SK-N-SH treated with all-trans-retinoic acid at 6 μM for 48 hours (cell line): ENCODE data around the gene ASIC4.

ENCODE experiments used
- ATAC-seq: fragments of 200-7000 bp; cut with Tn5 transposase; 3 replicates; pipeline ENCODE4 v1.9.1; 2020; ENCODE audit warnings: mild to moderate bottlenecking, moderate library complexity
- ARNTL ChIP-seq: fragments of 450-650 bp; formaldehyde crosslinking; IDR thresholded peaks from 2 replicates; pipeline ENCODE4 v1.5.0; 2020; ENCODE audit warnings: low read depth, mild to moderate bottlenecking, moderate library complexity, borderline replicate concordance
- BACH2 ChIP-seq: fragments of 250-450 bp; sonication (Bioruptor Pico); IDR thresholded peaks from 2 replicates; pipeline ENCODE4 v1.9.0; 2021; ENCODE audit warnings: mild to moderate bottlenecking, borderline replicate concordance
- CSDC2 ChIP-seq: fragments of 250-450 bp; sonication (Bioruptor Pico); IDR thresholded peaks from 2 replicates; pipeline ENCODE4 v1.5.0; 2020; ENCODE audit warnings: mild to moderate bottlenecking, moderate library complexity
- ESRRG ChIP-seq: fragments of 250-450 bp; sonication (Bioruptor Pico); IDR thresholded peaks from 2 replicates; pipeline ENCODE4 v1.6.1; 2021; ENCODE audit warnings: mild to moderate bottlenecking
- GLIS3 ChIP-seq: fragments of 250-450 bp; sonication (Bioruptor Pico); IDR thresholded peaks from 2 replicates; pipeline ENCODE4 v1.5.0; 2020; ENCODE audit warnings: mild to moderate bottlenecking, moderate library complexity
- ISL1 ChIP-seq: fragments of 250-450 bp; sonication (Bioruptor Pico); IDR thresholded peaks from 2 replicates; pipeline ENCODE4 v2.1.2; 2022; ENCODE audit warnings: mild to moderate bottlenecking, moderate library complexity
- OSR1 ChIP-seq: fragments of 250-450 bp; sonication (Bioruptor Pico); IDR thresholded peaks from 2 replicates; pipeline ENCODE4 v1.8.0; 2022; ENCODE audit warnings: moderate library complexity, mild to moderate bottlenecking, inconsistent platforms
- PPARA ChIP-seq: fragments of 250-450 bp; sonication (Bioruptor Pico); IDR thresholded peaks from 2 replicates; pipeline ENCODE4 v1.5.0; 2020; ENCODE audit warnings: mild to moderate bottlenecking, borderline replicate concordance
- RARB ChIP-seq: fragments of 250-450 bp; sonication (Bioruptor Pico); IDR thresholded peaks from 2 replicates; pipeline ENCODE4 v1.8.0; 2021; ENCODE audit warnings: mild to moderate bottlenecking, moderate library complexity
- SNAI2 ChIP-seq: fragments of 250-450 bp; sonication (Bioruptor Pico); IDR thresholded peaks from 2 replicates; pipeline ENCODE4 v1.5.0; 2020; ENCODE audit warnings: mild to moderate bottlenecking, moderate library complexity
- TCF4 ChIP-seq: fragments of 250-450 bp; sonication (Bioruptor Pico); IDR thresholded peaks from 2 replicates; pipeline ENCODE4 v1.8.0; 2021; ENCODE audit warnings: mild to moderate bottlenecking, moderate library complexity, borderline replicate concordance
- TOX ChIP-seq: fragments of 250-450 bp; sonication (Bioruptor Pico); IDR thresholded peaks from 2 replicates; pipeline ENCODE4 v1.8.0; 2021; ENCODE audit warnings: mild to moderate bottlenecking, moderate library complexity, borderline replicate concordance
- ZC3H10 ChIP-seq: fragments of 250-450 bp; sonication (Bioruptor Pico); IDR thresholded peaks from 2 replicates; pipeline ENCODE4 v1.5.1; 2021; ENCODE audit warnings: mild to moderate bottlenecking, moderate library complexity
- ZFP3 ChIP-seq: fragments of 250-450 bp; sonication (Bioruptor Pico); IDR thresholded peaks from 2 replicates; pipeline ENCODE4 v1.5.0; 2020; ENCODE audit warnings: mild to moderate bottlenecking, moderate library complexity
- ZFP30 ChIP-seq: fragments of 450-650 bp; formaldehyde crosslinking; IDR thresholded peaks from 2 replicates; pipeline ENCODE4 v1.5.0; 2022; ENCODE audit warnings: mild to moderate bottlenecking, moderate library complexity
- ZNF565 ChIP-seq: fragments of 450-650 bp; formaldehyde crosslinking; conservative IDR thresholded peaks from 2 replicates; pipeline ENCODE4 v1.5.0; 2020; ENCODE audit warnings: low read depth, mild to moderate bottlenecking, moderate library complexity
- ZNF70 ChIP-seq: fragments of 450-650 bp; formaldehyde crosslinking; IDR thresholded peaks from 2 replicates; pipeline ENCODE4 v1.5.0; 2020; ENCODE audit warnings: mild to moderate bottlenecking, moderate library complexity
- ZNF8 ChIP-seq: fragments of 450-650 bp; formaldehyde crosslinking; IDR thresholded peaks from 2 replicates; pipeline ENCODE4 v1.5.0; 2020; ENCODE audit warnings: mild to moderate bottlenecking, moderate library complexity
- TF ChIP-seq, protein P1 (sequence below): fragments of 250-450 bp; sonication (Bioruptor Pico); IDR thresholded peaks from 2 replicates; pipeline ENCODE4 v1.8.0; 2020; ENCODE audit warnings: mild to moderate bottlenecking, moderate library complexity, borderline replicate concordance
- TF ChIP-seq, protein P2 (sequence below): fragments of 250-450 bp; sonication (Bioruptor Pico); IDR thresholded peaks from 2 replicates; pipeline ENCODE4 v1.5.0; 2020; ENCODE audit warnings: mild to moderate bottlenecking, moderate library complexity
- TF ChIP-seq, protein P3 (sequence below): fragments of 250-450 bp; sonication (Bioruptor Pico); IDR thresholded peaks from 2 replicates; pipeline ENCODE4 v1.5.1; 2020; ENCODE audit warnings: low read depth, mild to moderate bottlenecking, moderate library complexity
- TF ChIP-seq, protein P4 (sequence below): fragments of 250-450 bp; sonication (Bioruptor Pico); IDR thresholded peaks from 2 replicates; pipeline ENCODE4 v1.5.1; 2021; ENCODE audit warnings: mild to moderate bottlenecking, moderate library complexity
- TF ChIP-seq, protein P5 (sequence below): fragments of 250-450 bp; sonication (Bioruptor Pico); IDR thresholded peaks from 2 replicates; pipeline ENCODE4 v1.8.0; 2021; ENCODE audit warnings: low read depth, mild to moderate bottlenecking, moderate library complexity, borderline replicate concordance

The ASIC4 gene

DNA sequence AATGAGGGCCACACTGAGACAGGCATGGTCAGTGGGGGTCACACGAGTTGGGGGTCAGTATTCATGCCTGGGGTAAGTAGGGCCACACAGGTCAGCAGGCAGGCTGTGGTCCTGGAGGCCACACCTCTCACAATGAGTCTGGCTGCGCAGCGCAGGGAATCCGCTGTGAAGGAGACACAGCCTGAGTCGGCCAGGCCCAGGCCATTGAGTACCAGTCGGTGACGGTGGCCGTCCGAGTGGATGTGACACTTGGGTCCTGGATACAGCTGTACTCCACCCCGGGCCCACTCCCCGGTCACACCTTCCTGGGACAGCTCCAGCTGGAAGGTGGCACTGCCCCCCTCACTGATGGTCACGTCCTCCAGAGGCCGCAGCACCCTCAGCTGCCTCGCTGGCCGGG is 40.1 kb downstream of the ASIC4 start (continued):
- TF ChIP-seq, protein P1, sequence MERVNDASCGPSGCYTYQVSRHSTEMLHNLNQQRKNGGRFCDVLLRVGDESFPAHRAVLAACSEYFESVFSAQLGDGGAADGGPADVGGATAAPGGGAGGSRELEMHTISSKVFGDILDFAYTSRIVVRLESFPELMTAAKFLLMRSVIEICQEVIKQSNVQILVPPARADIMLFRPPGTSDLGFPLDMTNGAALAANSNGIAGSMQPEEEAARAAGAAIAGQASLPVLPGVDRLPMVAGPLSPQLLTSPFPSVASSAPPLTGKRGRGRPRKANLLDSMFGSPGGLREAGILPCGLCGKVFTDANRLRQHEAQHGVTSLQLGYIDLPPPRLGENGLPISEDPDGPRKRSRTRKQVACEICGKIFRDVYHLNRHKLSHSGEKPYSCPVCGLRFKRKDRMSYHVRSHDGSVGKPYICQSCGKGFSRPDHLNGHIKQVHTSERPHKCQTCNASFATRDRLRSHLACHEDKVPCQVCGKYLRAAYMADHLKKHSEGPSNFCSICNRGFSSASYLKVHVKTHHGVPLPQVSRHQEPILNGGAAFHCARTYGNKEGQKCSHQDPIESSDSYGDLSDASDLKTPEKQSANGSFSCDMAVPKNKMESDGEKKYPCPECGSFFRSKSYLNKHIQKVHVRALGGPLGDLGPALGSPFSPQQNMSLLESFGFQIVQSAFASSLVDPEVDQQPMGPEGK (CRISPR knock-in tag), result no peak
- TF ChIP-seq ZFP30 (CRISPR knock-in tag) (no peak), ZNF70 (CRISPR knock-in tag) (no peak), ESRRG (no peak), TOX (CRISPR knock-in tag) (no peak)
- TF ChIP-seq, protein P2, sequence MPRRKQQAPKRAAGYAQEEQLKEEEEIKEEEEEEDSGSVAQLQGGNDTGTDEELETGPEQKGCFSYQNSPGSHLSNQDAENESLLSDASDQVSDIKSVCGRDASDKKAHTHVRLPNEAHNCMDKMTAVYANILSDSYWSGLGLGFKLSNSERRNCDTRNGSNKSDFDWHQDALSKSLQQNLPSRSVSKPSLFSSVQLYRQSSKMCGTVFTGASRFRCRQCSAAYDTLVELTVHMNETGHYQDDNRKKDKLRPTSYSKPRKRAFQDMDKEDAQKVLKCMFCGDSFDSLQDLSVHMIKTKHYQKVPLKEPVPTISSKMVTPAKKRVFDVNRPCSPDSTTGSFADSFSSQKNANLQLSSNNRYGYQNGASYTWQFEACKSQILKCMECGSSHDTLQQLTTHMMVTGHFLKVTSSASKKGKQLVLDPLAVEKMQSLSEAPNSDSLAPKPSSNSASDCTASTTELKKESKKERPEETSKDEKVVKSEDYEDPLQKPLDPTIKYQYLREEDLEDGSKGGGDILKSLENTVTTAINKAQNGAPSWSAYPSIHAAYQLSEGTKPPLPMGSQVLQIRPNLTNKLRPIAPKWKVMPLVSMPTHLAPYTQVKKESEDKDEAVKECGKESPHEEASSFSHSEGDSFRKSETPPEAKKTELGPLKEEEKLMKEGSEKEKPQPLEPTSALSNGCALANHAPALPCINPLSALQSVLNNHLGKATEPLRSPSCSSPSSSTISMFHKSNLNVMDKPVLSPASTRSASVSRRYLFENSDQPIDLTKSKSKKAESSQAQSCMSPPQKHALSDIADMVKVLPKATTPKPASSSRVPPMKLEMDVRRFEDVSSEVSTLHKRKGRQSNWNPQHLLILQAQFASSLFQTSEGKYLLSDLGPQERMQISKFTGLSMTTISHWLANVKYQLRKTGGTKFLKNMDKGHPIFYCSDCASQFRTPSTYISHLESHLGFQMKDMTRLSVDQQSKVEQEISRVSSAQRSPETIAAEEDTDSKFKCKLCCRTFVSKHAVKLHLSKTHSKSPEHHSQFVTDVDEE (CRISPR knock-in tag), result no peak

DNA sequence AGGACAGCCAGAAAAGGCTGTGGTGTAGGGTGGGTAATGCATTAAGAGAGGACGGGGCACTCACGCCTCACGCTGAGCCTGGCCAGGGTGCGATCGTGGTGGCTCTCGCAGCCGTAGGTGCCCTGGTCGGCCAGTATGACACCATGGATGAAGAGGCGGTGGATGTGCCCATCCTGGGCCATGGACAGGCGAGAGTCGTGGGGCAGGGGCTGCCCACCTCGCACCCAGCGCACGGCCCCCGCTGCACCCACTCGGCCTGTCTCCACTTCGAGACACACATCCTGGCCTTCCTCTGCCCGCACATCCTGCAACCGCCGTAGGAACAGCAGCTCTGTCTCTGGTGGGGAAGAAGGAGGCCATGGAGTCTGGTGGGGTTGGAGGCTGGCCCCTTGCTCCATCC is 41.7 kb downstream of the ASIC4 start:
- no peak for TF ChIP-seq ZNF8 (CRISPR knock-in tag)
- no peak for TF ChIP-seq OSR1 (CRISPR knock-in tag)
- TF ChIP-seq, protein P3, sequence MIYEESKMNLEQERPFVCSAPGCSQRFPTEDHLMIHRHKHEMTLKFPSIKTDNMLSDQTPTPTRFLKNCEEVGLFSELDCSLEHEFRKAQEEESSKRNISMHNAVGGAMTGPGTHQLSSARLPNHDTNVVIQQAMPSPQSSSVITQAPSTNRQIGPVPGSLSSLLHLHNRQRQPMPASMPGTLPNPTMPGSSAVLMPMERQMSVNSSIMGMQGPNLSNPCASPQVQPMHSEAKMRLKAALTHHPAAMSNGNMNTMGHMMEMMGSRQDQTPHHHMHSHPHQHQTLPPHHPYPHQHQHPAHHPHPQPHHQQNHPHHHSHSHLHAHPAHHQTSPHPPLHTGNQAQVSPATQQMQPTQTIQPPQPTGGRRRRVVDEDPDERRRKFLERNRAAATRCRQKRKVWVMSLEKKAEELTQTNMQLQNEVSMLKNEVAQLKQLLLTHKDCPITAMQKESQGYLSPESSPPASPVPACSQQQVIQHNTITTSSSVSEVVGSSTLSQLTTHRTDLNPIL (CRISPR knock-in tag), result no peak
- no peak for TF ChIP-seq TCF4 (CRISPR knock-in tag)
- TF ChIP-seq ZNF70 (CRISPR knock-in tag), result no peak
- TF ChIP-seq GLIS3 (CRISPR knock-in tag), result no peak
- no peak for TF ChIP-seq ZFP30 (CRISPR knock-in tag)
- TF ChIP-seq ZFP3, result no peak
- TF ChIP-seq ARNTL (CRISPR knock-in tag), result no peak
- TF ChIP-seq TOX (CRISPR knock-in tag), result no peak
- no peak for TF ChIP-seq BACH2 (CRISPR knock-in tag)
- TF ChIP-seq, protein P4, sequence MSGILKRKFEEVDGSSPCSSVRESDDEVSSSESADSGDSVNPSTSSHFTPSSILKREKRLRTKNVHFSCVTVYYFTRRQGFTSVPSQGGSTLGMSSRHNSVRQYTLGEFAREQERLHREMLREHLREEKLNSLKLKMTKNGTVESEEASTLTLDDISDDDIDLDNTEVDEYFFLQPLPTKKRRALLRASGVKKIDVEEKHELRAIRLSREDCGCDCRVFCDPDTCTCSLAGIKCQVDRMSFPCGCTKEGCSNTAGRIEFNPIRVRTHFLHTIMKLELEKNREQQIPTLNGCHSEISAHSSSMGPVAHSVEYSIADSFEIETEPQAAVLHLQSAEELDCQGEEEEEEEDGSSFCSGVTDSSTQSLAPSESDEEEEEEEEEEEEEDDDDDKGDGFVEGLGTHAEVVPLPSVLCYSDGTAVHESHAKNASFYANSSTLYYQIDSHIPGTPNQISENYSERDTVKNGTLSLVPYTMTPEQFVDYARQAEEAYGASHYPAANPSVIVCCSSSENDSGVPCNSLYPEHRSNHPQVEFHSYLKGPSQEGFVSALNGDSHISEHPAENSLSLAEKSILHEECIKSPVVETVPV (CRISPR knock-in tag), result no peak
- TF ChIP-seq, protein P1 (CRISPR knock-in tag), result no peak
- no peak for TF ChIP-seq CSDC2 (CRISPR knock-in tag)
- TF ChIP-seq SNAI2 (CRISPR knock-in tag), result no peak
- no peak for TF ChIP-seq ISL1 (CRISPR knock-in tag)
- TF ChIP-seq ZNF565 (CRISPR knock-in tag), result no peak
- TF ChIP-seq ZC3H10, result no peak
- TF ChIP-seq ESRRG, result no peak
- no peak for TF ChIP-seq PPARA (CRISPR knock-in tag)
- TF ChIP-seq, all 23 proteins: peak for 0
- no peak for ATAC-seq

DNA sequence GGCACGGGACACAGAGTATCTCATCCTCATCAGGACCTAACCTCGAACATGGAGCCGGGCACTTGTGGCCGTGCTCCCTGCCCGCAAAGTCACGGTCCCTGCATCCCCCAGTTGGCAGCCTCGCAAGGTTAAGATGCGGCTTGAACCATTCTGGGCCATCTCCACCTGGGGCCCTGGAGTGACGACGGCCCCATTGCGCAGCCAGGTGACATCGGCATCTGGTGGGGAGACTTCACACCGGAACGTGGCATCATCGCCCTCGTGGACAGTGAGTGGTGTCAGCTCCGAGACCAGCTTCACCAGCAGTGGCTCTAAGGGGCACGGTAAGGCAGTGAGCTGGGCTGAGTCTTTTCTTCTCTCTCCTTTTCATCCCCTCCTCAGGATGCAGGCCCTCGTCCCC is 42.1 kb downstream of the ASIC4 start:
- ATAC-seq, result no peak
- TF ChIP-seq PPARA (CRISPR knock-in tag) (no peak), SNAI2 (CRISPR knock-in tag) (no peak), TOX (CRISPR knock-in tag) (no peak), ZFP30 (CRISPR knock-in tag) (no peak), ZFP3 (no peak), ARNTL (CRISPR knock-in tag) (no peak), ZNF70 (CRISPR knock-in tag) (no peak), RARB (CRISPR knock-in tag) (no peak), CSDC2 (CRISPR knock-in tag) (no peak), GLIS3 (CRISPR knock-in tag) (no peak), ZC3H10 (no peak)
- TF ChIP-seq, protein P1 (CRISPR knock-in tag), result no peak
- TF ChIP-seq, protein P5, sequence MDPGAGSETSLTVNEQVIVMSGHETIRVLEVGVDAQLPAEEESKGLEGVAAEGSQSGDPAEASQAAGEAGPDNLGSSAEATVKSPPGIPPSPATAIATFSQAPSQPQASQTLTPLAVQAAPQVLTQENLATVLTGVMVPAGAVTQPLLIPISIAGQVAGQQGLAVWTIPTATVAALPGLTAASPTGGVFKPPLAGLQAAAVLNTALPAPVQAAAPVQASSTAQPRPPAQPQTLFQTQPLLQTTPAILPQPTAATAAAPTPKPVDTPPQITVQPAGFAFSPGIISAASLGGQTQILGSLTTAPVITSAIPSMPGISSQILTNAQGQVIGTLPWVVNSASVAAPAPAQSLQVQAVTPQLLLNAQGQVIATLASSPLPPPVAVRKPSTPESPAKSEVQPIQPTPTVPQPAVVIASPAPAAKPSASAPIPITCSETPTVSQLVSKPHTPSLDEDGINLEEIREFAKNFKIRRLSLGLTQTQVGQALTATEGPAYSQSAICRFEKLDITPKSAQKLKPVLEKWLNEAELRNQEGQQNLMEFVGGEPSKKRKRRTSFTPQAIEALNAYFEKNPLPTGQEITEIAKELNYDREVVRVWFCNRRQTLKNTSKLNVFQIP (CRISPR knock-in tag), result no peak
- TF ChIP-seq, protein P3 (CRISPR knock-in tag), result no peak
